Mesenchymal stem cell (in vitro differentiated cells and primary cell): ENCODE measurements around the gene TMEM236.

Experiments
- DNase-seq: peaks from one replicate; pipeline ENCODE4 v3.0.0-alpha.2; 2013
- H2AFZ ChIP-seq: one replicate; pipeline ENCODE4 v1.6.1; 2013; ENCODE audit warnings: low read depth, mild to moderate bottlenecking, control low read depth, inconsistent platforms, low read length, moderate library complexity
- H2AK5ac ChIP-seq: 2 replicates; pipeline ENCODE4 v1.6.1; 2013; ENCODE audit warnings: low read length, moderate library complexity, mild to moderate bottlenecking, inconsistent platforms; ENCODE audit not compliant: severe bottlenecking
- H2BK120ac ChIP-seq: one replicate; pipeline ENCODE4 v1.6.1; 2013; ENCODE audit warnings: low read depth, mild to moderate bottlenecking, inconsistent platforms, low read length, moderate library complexity
- H2BK12ac ChIP-seq, 2 experiments: one replicate each; pipeline ENCODE4 v1.6.1; 2013; ENCODE audit warnings: inconsistent platforms in 2 of 2, low read length in 2 of 2, mild to moderate bottlenecking in 2 of 2, moderate library complexity in 2 of 2, control low read depth in 1 of 2
- H2BK15ac ChIP-seq: one replicate; pipeline ENCODE4 v1.6.1; 2013; ENCODE audit warnings: mild to moderate bottlenecking, low read depth, inconsistent platforms; ENCODE audit not compliant: poor library complexity, severe bottlenecking
- H2BK5ac ChIP-seq: 2 replicates; pipeline ENCODE4 v1.6.1; 2013; ENCODE audit warnings: low read depth, mild to moderate bottlenecking, low read length, control low read depth, inconsistent platforms; ENCODE audit not compliant: poor library complexity, severe bottlenecking
- H3K14ac ChIP-seq, 2 experiments: one replicate each; pipeline ENCODE4 v1.6.1; 2013; ENCODE audit warnings: inconsistent platforms in 2 of 2, low read length in 2 of 2, control low read depth in 1 of 2, mild to moderate bottlenecking in 1 of 2, moderate library complexity in 1 of 2
- H3K18ac ChIP-seq, 2 experiments: one replicate each; pipeline ENCODE4 v1.6.1; 2013; ENCODE audit warnings: inconsistent platforms in 2 of 2, low read length in 2 of 2, control low read depth in 1 of 2, low read depth in 1 of 2, mild to moderate bottlenecking in 1 of 2
- H3K23ac ChIP-seq, 2 experiments: one replicate each; pipeline ENCODE4 v1.6.1; 2013; ENCODE audit warnings: inconsistent platforms in 2 of 2, low read length in 2 of 2, mild to moderate bottlenecking in 2 of 2, moderate library complexity in 2 of 2, control low read depth in 1 of 2
- H3K27ac ChIP-seq: 2 replicates; pipeline ENCODE4 v1.5.1; 2013; ENCODE audit warnings: mild to moderate bottlenecking, moderate library complexity, low read length, control low read depth, inconsistent platforms; ENCODE audit not compliant: poor library complexity, severe bottlenecking
- H3K27me3 ChIP-seq, 2 experiments: 2 replicates each; pipeline versions ENCODE4 v1.6.1 to v1.7.0; 2013; ENCODE audit warnings: low read length in 2 of 2, mild to moderate bottlenecking in 2 of 2, moderate library complexity in 2 of 2, control low read depth in 1 of 2, inconsistent platforms in 1 of 2; ENCODE audit not compliant: control insufficient read depth in 1 of 2, insufficient read depth in 1 of 2
- H3K36me3 ChIP-seq, 2 experiments: 2 replicates each; pipeline versions ENCODE4 v1.6.1 to v1.7.0; 2013; ENCODE audit warnings: low read length in 2 of 2, control low read depth in 1 of 2, inconsistent platforms in 1 of 2, low read depth in 1 of 2, mild to moderate bottlenecking in 1 of 2; ENCODE audit not compliant: insufficient read depth in 2 of 2, control insufficient read depth in 1 of 2
- H3K4ac ChIP-seq, 2 experiments: one replicate each; pipeline ENCODE4 v1.6.1; 2013; ENCODE audit warnings: inconsistent platforms in 2 of 2, low read length in 2 of 2, mild to moderate bottlenecking in 2 of 2, moderate library complexity in 2 of 2, control low read depth in 1 of 2, low read depth in 1 of 2
- H3K4me1 ChIP-seq: 2 replicates; pipeline ENCODE4 v1.6.1; 2013; ENCODE audit warnings: low read depth, low read length, control low read depth; ENCODE audit not compliant: control insufficient read depth, insufficient read depth
- H3K4me2 ChIP-seq: 2 replicates; pipeline ENCODE4 v1.6.1; 2013; ENCODE audit warnings: low read length, mild to moderate bottlenecking, inconsistent platforms; ENCODE audit not compliant: poor library complexity, severe bottlenecking
- H3K4me3 ChIP-seq, 2 experiments: 2 replicates each; pipeline versions ENCODE4 v1.5.1 to v1.7.0; 2013; ENCODE audit warnings: low read length in 2 of 2, mild to moderate bottlenecking in 2 of 2, control low read depth in 1 of 2, low read depth in 1 of 2; ENCODE audit not compliant: insufficient read depth in 1 of 2
- H3K79me1 ChIP-seq: replicated peaks from 2 replicates; pipeline ENCODE4 v1.6.1; 2013; ENCODE audit warnings: mild to moderate bottlenecking, control low read depth, low read length, inconsistent platforms; ENCODE audit not compliant: poor library complexity, severe bottlenecking
- H3K9ac ChIP-seq: 2 replicates; pipeline ENCODE4 v1.7.0; 2013; ENCODE audit warnings: mild to moderate bottlenecking, low read length, moderate library complexity
- H3K9me3 ChIP-seq: 2 replicates; pipeline ENCODE4 v1.7.0; 2013; ENCODE audit warnings: mild to moderate bottlenecking, low read length; ENCODE audit not compliant: control insufficient read depth
- H4K8ac ChIP-seq: one replicate; pipeline ENCODE4 v1.6.1; 2013; ENCODE audit warnings: inconsistent platforms, mild to moderate bottlenecking, low read length, moderate library complexity
- H4K91ac ChIP-seq: one replicate; pipeline ENCODE4 v1.6.1; 2013; ENCODE audit warnings: mild to moderate bottlenecking, low read length, inconsistent platforms
- WGBS: methylation state at CpG from one replicate; pipeline ENCODE4 v1.1.7; 2013; ENCODE audit warnings: mixed read lengths; 5-methylcytosine and 5-hydroxymethylcytosine counted together

The TMEM236 gene

DNA sequence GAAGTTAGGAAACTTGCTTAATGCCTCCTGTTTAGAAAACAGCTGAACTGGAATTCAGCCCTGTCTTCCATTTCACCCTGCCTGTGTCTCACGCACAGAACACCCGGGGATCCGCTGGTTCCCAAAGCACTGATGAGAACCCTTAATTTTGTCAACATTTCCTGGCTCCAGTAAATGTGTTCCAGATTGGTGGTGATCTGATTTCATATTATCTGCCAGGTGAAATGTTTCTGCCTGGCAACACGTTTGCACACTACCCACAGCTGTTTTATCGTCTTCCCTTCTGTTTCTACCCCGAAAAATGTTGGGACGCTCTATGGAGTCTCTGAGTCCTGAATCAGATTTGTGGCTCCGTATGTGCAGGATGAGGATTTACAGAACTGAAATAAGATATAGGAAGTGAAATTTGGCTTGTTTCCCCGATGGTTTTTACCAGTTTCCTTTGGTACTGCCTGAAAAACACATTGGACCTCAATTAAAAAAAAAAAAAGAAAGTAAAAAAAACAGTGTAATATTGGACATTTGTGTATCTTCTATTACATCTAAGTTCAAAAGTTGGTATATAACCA is 86.2 kb downstream of the TMEM236 start:
- no peak overlapping the region for H3K14ac ChIP-seq
- H3K18ac ChIP-seq = peak overlapping the region in 1 of 2 experiments; percentile 19
- no peak overlapping the region for H3K23ac ChIP-seq
- H2BK5ac ChIP-seq = no peak overlapping the region
- H3K4me2 ChIP-seq = no peak overlapping the region
- peaks cover 5% of the 10 kb centered on the region for H3K4me1 ChIP-seq
- no peak overlapping the region for H2BK120ac ChIP-seq
- H4K8ac ChIP-seq = no peak overlapping the region
- H2BK15ac ChIP-seq = no peak overlapping the region
- H3K27ac ChIP-seq = no peak overlapping the region
- H3K36me3 ChIP-seq = no peaks in the 10 kb centered on the region
- no peaks in the 10 kb centered on the region for H3K79me1 ChIP-seq
- no peak for DNase-seq
- no peaks in the 10 kb centered on the region for H3K27me3 ChIP-seq
- WGBS = 96% methylated on average over 8 of the region's 9 CpGs
- no peak overlapping the region for H2AK5ac ChIP-seq
- H3K9me3 ChIP-seq = no peaks in the 10 kb centered on the region
- H3K4ac ChIP-seq = no peak overlapping the region
- H4K91ac ChIP-seq = no peak overlapping the region
- H2BK12ac ChIP-seq = no peak overlapping the region
- no peak overlapping the region for H2AFZ ChIP-seq
- H3K4me3 ChIP-seq = peak overlapping the region in 1 of 2 experiments; percentile 46
- H3K9ac ChIP-seq = peak overlapping the region; percentile 31

DNA sequence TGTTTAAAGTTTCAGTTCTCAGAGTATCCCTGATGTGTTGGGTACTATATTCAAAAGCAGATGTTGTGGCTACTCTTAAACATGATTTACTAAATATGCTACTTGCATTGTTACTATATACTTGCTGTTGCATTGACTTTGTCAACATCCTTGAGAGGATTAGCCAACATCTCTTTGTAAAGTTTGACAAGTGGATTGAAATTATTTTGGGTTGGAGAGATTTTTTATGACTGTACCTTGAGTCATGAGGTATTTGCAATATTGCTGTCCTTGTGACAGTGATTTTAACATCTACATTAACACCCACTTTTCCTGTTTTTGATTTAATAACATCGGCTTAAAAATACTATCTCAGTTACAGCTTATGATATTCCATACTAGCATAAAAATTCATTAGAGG is 89.0 kb downstream of the TMEM236 start:
- Histone ChIP-seq H3K27me3 (no peaks in the 10 kb centered on the region), H4K91ac (no peak overlapping the region), H2AFZ (no peak overlapping the region), H2AK5ac (no peak overlapping the region), H3K23ac (no peak overlapping the region), H3K4me3 (no peak overlapping the region), H3K4ac (no peak overlapping the region), H3K9me3 (no peaks in the 10 kb centered on the region), H3K4me1 (peaks cover 2% of the 10 kb centered on the region), H2BK15ac (no peak overlapping the region), H3K14ac (no peak overlapping the region), H2BK5ac (no peak overlapping the region), H2BK12ac (no peak overlapping the region), H3K79me1 (no peaks in the 10 kb centered on the region), H3K27ac (no peak overlapping the region), H2BK120ac (no peak overlapping the region), H3K4me2 (no peak overlapping the region), H3K36me3 (no peaks in the 10 kb centered on the region), H4K8ac (no peak overlapping the region), H3K9ac (no peak overlapping the region), H3K18ac (no peak overlapping the region)
- WGBS = no CpG with 5 or more reads among the region's 1 CpG
- DNase-seq = no peak

DNA sequence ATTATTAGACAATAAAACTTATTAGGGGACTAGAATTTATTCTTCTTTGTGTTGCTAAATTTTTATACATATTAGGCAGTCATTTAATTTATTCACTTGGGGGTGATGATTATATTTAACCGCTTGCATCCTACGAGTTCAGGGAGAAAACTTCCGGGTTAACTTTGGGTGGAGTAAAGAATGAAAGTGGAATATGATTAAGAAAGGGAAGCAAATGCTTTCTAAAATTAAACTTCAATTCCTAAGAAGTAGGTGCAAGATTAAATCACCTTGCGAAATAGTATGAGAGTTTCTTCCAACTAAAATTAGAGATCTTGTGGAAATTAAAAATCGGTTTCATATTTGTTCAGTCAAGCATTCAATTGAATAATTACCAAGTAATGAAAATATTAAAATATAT is 90.6 kb downstream of the TMEM236 start:
- Histone ChIP-seq H3K4ac (no peak overlapping the region), H4K91ac (no peak overlapping the region), H2AFZ (no peak overlapping the region), H4K8ac (no peak overlapping the region), H2BK5ac (no peak overlapping the region), H2BK12ac (no peak overlapping the region), H3K4me2 (no peak overlapping the region), H3K14ac (no peak overlapping the region), H3K4me3 (no peak overlapping the region), H3K9me3 (no peaks in the 10 kb centered on the region), H3K27me3 (no peaks in the 10 kb centered on the region), H3K18ac (no peak overlapping the region), H2BK120ac (no peak overlapping the region), H2AK5ac (no peak overlapping the region), H3K9ac (no peak overlapping the region), H2BK15ac (no peak overlapping the region), H3K36me3 (no peaks in the 10 kb centered on the region), H3K4me1 (no peaks in the 10 kb centered on the region), H3K27ac (no peak overlapping the region), H3K23ac (no peak overlapping the region), H3K79me1 (no peaks in the 10 kb centered on the region)
- no peak for DNase-seq
- WGBS = 100% methylated on average over 3 of the region's 5 CpGs

DNA sequence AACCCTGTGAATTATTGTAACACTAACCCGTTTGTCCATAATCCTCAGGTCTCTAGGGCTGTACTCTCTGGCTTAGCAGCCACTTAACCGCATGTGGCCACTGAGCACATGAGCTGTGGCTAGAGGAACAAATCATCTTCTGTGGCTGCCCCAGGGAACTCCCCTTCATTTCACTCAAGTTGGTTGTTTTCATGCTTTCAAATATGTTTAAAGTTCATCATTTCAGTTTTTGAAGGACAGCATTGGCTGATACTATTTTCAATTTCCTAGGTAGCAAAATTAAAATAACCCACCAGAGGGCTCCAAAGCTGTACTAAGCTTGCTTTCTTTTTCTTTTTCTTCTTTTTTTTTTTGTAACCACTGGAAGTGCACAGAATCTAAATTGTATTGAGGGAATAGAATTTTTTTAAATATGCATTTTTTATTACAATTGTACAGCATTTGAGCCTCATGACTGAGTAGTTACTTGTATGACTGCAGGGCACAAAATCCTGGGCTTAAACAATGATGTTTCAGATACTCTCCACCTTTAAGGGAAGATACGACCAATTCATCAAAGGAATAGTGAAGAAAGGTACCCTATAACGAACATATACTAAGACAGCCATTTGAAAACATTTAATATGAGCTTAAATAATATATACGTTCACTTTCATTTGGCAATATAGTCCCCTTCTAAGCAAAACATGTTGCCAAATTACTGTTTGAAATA is 95.7 kb downstream of the TMEM236 start:
- DNase-seq = peak; percentile 38
- Histone ChIP-seq H3K14ac (no peak overlapping the region), H4K8ac (no peak overlapping the region), H3K18ac (no peak overlapping the region), H3K4me3 (no peak overlapping the region), H3K4me1 (no peaks in the 10 kb centered on the region), H2BK120ac (no peak overlapping the region), H2BK15ac (no peak overlapping the region), H2BK12ac (no peak overlapping the region), H2BK5ac (no peak overlapping the region), H3K4ac (no peak overlapping the region), H2AFZ (no peak overlapping the region), H3K27ac (no peak overlapping the region), H3K9me3 (no peaks in the 10 kb centered on the region), H3K4me2 (no peak overlapping the region), H2AK5ac (no peak overlapping the region), H3K36me3 (no peaks in the 10 kb centered on the region), H3K23ac (no peak overlapping the region), H3K79me1 (no peaks in the 10 kb centered on the region), H3K9ac (peak overlapping the region; percentile 58), H3K27me3 (no peaks in the 10 kb centered on the region), H4K91ac (no peak overlapping the region)
- WGBS = 77% methylated on average over 2 of the region's 5 CpGs
